ENCODE data around the gene AGPS.
"Not testable (repeated sequence)": the region's sequence is repeated elsewhere in the genome, so short reads cannot be mapped to it uniquely, and the experiment has no call there.

Gene AGPS

DNA sequence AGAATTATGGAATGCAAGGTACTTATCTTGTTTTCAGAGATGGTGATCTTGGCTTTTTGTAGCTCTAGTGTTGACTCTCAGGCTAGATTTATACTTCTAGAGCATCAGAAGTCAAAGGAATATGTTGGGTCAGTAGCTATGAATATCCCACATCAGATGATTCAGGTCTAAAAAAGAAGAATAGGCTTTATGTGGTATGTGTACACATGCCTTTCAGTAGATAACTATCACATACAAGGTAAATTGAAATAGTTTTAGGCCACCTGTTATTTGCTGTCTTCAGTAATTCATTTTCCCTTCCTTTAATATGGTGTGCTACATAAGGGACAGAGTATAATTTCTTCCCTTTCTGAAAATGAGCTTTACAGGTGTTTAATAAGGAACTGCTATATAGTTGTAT, 142.4 kb downstream of the AGPS start:
- no peak for FAIRE-seq

DNA sequence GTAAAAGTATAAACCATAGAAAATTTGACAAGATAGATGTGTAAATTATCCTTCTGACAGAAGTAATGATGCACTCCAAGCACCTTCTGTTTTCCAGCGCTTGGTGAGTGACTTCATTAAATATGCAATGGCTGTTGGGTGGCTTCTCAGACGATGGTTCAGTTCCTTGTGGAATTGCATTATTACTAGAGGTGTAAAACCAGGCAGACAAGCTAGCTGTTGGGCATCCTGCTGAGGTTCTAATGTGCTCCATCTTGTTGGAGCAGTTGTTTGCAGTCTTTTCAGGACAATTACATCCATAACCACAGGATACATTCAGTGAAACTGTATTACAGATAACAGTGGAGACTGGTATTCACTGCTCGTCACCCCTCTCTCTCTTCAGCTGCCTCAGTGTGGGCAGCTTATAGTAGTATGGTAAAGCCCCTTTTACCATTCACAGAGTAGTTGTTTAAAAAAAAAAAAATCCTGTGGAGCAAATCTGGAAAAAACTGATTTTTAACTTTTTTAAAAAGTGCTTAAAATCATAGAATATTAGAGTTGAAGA, 143.5 kb downstream of the AGPS start:
- no peak for FAIRE-seq

DNA sequence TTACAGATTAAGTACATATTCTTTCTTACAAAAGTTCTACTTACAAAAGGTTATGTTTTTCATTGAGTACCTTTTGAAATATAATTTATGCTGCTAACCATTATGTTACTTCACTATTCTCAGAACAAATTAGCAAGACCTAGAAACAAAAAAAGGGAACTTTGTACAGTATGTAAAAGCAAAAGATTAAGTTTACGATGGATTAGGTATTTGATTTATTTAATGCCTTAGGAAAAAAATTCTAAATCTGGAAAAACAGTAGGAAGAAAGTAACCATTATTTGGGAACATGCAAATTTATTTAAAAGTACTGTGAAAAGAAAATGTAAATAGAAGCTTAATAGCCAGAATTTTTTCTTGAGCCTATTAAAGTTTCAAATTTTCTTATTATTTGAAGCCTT, 144.6 kb downstream of the AGPS start:
- peak; percentile 19 for FAIRE-seq

DNA sequence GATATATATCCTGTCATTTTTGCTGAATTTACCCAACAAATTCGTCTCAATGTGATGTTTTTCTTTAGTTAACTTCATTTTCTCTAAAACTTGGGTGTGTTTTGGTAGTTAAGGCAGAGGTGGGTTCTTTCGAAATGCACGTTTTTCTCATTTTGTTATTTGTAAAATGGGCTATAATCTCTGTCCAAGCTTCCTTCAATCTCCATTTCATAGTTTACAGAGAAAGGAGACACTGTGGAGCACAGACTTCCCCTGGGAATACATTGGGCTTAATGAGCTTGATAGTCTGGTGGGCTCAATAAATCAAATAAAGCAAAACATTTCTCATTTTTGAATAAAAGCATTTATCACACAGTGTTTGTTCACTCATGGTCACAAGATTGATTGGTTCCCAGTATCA, 145.1 kb downstream of the AGPS start:
- FAIRE-seq = no peak

DNA sequence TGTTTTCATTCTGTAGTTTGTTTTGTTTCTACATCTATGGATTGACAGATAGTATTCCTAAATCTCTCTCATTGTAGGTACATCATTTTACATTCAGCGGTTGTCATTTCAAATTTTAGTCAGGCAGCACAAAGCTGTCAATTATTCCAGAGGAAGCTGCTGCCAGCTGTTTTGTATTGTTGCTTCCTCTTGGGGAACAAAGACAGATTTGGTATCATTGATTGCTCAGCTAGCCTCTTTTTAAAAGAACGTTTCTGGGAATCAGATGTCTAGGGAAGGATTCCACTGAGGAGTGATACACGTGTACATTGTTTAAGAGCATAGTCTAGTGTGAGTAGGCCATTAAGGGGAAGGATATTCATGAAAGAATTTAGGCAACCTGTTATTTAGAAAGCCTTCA, 145.8 kb downstream of the AGPS start:
- no peak for FAIRE-seq

DNA sequence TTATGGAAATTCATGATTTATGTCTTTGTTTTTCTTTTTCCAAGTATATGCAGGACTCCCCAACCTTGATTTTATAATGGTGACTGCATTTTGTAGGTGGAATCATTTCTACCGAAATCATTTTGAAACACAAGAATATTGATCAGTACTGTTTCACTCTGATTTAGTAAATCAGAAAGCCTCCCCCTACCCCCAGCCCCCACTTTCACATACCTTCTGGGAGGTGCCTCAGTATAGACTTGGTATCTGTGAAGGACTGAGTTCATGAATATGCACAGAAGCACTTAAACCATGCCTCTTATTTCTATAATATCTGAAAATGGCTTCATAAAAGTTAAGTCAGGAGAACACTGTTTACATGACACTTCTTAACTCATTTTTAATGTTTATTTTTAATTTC, 147.7 kb downstream of the AGPS start:
- no peak for FAIRE-seq

DNA sequence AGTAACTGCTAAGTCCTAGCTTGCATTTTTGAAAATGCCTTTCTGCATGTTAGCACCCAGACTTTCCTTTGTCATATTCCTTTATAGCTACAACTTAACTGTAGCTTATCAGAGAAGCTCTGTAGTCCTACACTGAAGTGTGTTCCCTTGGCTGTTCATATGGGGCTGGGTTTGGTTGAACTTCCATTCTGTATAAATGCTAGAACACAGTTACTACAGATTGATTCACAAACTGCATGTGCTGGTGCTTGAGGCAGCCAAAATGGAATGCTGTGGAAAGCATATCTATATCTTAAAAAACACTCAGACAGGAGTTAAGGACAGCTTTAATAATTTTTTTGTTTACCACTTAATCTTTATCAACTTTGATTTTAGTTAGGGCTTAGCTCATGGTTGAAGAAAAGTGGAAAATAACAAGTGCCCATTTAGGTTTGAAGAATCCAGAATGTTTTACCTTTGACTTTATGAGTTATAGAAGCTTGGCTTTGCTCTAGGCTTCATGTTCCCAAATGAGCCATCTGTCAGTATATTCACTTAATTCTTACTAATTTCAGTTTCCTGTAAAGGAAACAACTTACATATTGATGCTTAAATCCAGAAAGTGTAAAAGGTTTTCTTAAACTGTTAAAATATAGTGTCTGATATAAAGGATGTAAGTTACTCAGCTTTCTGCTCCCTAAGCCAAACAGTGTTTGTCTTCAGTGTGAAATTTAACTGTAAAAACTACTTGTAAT, 148.9 kb downstream of the AGPS start:
- no peak for FAIRE-seq

DNA sequence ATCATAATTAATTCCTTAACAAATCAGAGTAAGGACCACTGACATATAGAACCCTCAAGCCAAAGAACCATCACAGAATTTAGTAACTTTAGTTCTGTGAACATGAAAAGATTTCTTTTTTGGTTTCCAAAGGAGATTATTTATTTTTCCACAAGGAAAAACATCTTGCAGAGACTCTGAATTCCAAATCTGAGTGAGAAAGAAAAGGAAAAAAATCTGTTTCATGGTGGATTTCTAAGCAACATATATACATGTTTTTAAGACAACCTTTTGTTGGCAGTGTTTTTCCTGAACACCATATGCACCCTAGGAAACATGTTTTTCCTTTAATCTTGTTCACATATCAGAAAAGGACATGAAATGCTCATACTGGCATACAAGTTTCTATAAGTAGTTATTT, 149.8 kb downstream of the AGPS start:
- FAIRE-seq = no peak

DNA sequence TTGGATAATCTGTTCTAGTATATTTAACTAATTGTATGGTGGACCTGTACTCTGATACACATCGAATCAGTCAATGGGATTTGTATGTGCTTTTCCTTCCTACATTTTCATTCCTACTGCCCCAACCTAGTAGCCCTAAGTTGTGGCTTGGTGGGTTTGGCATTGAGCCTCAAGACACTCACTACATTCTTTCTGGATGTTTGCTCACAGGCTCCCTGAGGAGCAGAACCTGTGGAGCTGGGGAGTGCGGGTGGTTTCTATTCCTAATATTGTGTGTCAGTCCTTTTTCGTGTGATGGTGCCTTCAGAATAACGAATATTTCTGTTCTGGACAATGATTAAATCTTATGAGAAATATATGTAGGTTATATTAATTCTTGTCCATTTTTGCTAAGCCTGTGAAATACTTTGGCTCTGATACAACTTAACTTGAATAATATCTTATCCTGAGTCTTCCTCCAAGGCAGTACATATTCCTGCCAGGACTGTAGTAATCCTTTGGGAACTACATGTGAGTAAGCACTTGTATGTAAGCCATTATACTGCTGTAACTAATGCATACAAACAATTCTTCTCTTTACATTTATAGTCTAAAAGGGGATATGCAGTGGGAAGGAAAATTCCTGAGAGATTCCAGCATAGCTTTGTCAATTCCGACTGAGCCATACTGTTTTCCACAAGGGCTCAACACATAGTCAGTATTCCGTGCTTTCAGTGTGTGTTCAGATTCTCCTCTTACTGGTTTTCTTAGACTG, 150.6 kb downstream of the AGPS start:
- FAIRE-seq = no peak

DNA sequence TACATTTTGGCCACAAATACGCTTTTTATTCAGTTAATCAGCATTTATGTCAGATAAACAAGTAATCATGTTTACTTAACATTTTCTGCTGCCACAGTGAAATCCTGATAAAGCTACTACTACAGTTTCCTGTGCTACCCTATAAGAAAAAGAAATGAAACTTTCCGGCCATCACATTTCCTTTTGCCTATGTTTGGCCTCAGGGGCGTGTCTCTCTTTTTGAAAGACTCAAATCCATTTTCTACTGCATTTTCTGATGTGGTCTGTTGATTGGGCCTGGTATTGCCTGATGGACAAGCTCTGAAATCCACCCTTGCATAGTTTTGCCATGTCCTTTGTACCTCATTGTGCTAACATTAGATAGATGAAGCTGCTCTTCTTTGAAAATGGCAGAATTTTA, 152.6 kb downstream of the AGPS start:
- no peak for FAIRE-seq

DNA sequence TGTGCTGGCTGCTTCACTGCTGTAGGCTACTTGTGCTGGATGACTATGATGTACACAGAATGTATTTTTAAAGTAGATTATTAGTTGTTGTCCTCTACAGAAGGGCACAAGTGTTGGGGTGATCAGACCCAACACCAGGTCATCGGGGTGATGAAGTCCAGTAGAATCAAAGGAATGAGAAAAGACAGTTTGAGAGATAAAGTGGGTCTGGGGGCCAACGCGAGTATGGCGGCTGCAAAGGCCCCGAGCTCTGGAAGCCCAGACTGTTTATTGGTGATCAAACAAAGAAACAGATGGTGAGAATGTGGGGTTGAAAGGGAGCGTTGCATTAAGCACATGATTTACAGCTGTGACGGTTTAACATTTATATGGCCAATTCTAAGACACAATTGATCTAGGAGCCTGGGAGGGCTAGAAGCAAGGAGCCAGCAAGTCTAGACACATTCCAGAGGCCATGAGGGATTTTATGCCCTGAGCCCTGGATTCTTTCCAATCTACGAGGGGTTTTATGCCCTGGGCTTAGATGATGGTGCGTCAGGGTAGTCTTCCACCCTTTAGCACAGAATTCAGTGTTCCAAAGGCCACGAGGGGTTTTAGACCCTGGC, 153.5 kb downstream of the AGPS start:
- FAIRE-seq = no peak

DNA sequence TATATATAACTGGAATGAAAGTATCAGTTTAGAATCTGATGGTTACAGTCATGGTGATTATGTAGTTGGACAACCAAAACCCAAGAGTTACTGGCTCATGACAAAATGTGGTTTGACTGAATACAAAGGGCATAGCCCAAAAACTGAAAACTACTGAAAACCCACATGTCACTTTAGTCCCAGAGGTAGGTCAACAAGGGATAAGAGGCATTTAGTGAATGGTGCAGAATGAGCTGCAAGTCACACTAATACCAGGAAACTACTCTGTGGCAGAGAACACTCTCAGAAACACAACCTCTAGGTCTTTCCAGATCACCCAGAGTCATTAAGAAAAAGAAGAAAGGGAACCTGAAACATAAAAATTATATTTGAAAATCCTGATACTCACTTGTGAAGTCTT, 154.5 kb downstream of the AGPS start:
- FAIRE-seq = no peak

DNA sequence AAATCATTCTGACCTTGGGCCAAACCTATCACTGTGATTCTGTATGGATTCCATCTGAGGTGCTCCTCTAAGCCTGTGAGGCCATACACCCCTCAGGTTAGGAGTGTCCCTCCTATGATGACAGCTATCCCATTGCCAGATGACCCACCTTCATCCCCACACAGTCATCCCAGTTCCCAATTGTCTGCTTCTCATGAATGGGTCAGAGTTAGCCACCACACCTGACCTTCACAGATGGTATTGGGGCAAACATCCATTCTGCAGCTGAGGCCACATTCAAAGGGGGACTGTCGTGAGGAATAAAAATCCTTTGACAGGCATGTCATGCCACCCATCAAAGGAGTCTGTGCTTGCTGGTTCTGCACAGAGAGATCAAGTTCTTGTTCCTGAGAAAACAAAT, 155.2 kb downstream of the AGPS start:
- no peak for FAIRE-seq

DNA sequence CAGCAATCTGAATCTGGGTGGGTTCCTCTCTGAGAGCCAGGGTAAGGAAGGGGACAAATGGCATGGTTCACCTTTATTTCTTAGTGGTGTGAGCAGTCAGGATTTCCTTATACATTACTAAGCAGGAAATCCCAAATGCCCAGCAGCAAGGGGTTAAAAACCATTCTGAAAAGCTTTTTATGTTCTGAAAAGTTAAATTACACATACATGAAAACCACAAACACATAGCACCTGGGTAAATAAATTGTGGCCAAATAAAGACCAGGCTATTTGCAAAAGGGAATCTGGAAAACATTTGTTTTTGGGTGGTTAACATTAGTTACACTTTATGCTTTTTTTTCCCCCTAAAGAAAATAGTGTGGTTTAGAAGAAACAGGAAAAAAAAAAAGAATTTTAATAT, 156.1 kb downstream of the AGPS start:
- FAIRE-seq = no peak

DNA sequence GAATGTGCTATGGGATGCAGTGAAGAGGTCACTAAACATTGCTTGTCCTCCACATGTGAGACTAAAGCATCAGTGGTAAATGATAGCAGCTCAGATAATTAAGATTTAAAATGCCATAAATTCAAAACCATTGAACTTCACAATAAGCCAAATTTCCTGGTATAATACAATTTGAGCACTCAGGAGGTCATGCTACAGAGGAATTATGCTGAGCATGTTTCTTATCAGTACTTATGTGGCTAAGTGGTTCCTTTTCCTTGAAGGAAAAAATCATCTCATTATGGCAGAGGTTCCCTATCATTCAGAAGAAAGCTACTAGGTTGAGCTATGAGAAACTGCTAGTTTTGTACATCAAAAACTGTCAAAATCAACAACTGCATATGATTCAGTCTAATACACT, 156.6 kb downstream of the AGPS start:
- FAIRE-seq = no peak

DNA sequence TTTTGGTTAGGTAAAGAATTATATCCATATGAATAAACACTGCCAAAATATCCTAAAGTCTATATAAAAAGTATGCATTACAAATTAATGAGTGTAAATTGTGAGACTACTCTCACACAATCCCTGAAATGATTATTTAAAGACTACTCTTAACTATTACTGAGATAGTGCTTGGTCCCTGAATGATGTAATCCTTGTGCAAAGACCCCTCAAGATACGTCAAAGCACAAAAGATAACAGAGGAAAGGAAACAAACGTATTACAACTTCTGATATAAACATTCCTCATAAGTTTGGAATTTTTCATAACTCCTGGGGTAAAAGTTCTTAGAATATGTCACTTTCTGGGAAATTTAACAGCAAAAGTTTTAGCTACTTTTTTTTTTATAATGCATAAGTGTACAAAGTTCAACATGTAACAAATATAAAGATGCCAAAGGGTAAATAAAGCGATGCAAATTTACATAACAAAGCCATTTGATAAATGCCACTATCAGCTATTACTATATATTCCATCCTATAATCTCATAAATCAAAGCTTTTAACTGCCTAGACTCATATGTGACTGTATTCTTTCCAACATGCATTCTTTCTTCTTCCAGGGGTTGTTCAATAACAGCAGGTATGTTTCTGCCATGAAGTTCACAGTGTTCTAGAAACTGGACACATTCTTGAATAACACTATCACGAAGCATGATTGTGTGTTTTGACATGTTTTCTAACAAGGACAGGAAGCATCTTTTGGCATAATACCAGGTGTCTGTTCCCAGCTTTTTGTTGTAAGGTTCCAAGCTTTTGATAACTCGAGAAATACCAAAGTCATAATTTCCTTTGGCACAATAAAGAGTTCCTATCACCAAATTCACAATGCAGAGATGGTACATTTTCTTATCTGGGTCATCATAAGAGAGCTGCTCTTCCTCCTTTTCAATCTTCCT, 158.0 kb downstream of the AGPS start:
- FAIRE-seq = no peak

DNA sequence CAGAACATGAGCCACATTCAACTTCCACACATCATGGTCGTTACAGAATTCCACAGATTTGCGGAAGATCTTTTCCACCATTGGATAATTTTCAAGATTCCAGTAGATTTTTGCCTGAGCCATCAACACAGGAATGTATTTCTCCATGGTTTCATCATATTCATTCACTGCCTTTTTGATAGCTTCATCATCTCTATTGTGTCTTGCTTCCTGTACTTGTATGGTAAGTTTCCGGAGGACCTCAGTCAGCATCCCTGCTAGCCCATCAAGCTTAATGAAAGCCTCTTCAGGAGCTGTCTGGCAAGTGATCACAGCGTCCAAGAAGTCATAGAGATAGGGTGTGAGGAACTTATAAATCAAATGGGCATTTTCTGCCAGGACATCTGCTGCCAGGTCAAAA, 158.8 kb downstream of the AGPS start:
- FAIRE-seq = not testable (repeated sequence)

DNA sequence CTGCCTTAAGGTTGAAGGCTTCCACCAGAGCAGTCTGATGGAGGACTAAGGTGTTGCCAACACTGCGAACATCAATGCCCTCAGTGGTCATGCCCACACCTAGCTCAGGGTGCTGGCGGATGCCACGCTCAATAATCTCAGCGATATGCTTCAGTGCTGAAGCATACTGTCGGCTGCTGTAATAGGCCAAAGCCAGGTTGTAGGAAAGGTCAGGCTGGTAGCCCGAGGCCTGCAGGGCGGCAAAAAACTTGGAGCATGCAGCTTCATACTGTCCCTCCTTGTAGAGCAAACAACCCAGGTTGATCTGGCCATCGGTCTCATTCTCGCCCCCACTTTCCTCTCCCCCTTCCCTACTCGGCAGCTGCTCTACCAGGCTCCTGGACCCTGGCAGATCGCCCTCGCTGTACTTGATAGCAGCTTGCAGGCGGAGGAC, 159.4 kb downstream of the AGPS start:
- FAIRE-seq = no peak

DNA sequence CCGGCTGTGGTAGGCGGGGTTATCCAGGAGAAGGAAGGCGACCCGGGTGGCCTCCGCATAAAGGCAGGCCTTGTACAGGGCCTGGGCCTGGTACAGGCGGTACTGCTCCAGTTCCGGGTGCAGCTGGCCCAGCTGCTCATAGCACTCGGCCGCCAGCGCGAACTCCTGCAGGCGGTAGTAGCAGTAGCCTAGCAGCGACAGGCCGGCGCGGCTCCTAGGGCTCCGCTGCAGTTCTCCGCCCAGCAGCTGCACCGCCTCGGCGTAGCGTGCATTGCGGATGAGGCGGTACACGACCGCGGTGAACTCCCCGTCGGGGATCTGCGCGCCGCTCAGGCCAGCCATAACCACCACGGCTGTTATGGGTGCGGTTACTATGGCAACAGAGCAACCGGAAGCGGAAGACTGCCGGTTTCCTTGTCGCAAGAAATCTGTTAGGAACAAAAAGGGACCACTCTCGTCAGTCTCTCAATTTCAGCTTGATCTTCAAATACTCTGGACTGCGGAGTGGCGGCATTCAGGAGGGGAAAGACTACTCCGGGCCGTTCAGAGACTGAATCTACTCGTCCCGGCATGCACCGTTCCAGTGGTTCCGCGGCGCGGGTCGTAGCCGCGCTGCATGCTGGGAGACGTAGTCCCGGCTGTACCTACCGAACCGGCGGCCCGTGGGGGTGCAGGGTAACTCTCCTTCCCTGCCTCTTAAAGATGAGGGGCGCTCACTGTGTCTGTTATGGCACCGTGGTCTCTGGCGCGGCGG, 160.0 kb downstream of the AGPS start:
- no peak for FAIRE-seq

DNA sequence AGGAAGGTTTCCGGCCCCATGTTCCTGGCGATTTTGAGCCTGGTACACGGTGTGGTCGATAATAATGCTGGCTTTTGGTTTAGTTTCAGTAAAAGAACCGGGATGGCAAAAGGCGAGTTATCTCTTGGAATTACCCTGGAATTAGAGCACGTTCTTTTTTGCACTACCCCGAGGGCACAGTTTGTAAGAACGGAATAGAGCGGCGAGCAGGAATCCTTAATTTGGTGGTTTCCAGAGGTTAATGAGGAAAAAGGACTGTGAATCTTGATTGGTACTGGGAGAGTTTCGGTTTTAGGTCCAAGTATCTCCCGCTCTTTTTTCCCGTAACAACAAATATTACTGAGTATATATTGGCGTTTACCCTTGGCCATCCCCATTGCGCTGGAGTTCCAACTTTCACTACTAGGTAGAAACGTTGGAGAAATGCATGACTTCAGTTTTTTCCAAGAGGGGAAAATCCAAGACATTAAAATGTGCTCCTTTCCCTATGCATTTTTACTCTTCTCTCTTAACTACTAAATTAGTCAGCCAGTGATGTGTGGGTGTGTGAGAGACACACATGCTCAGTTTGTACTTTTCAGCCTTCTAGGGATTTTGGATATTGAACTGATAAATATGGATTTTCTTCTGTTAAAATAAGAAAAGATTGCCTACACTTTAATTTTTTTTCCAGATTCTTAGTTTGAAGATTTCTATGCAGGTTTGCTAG, 160.8 kb downstream of the AGPS start:
- FAIRE-seq = no peak

DNA sequence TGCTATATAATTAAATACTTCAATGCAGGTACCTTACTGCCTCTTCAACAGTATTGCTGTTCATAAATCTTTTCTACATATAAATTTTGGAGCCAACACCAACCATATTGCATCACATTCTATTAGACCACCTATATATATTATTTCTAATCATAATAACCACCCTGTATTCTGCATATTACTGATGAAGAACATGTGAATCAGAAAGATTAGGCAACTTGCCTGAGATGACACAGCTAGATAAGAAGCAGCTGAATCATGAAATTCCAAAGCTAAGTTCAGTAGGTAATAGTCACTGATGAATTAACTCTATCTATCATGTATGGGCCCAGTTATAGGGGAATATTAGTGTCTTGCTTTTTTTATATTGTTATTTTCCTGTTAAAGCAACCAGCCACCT, 161.8 kb downstream of the AGPS start:
- FAIRE-seq = no peak

All from A204.1 (cell line).